ENCODE results near the gene KCNT1. TPM values are rescaled to one million over a fixed set of nuclear protein-coding genes. Genes with fewer than 3 reads are reported as not detected.
A peak's percentile ranks its signal among the peaks of the same experiment; 100 is the strongest.

KCNT1 gene
- polyA plus RNA-seq, 2 of the 4 experiments (the other 2 are of a cell fraction): not detected

DNA sequence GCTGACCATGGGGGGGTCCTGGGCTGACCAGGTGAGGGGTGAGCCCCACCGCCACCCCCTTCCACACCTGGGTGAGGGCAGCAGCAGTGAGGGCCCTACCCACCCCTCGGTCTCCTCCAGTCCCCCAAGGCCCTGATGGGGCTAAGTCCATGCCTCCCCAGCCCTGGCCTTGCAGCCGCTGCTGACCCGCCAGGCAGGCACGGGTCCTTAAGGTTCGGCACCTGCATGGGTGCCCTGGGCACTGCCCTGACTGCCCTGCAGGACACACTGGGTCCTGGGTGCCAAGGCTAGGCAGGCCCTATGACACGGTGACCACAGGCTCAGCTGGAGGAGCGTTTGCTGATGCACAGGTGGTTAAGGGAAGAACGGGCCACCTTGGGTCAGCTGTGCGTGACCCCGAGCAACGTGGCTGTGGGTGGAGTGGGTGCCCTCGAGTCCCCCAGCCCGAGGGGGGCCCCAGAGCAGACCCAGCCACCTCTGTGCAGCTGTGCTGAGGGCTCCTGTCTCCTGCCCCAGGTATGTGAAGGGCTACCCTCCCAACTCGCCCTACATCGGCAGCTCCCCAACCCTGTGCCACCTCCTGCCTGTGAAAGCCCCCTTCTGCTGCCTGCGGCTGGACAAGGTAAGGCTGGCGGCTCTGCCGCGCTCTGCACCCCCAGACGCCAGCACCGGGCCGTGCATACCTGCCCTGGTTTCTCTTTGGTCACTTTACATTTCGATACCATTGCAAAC lies 73.0 kb downstream of the KCNT1 start:
- ChIA-PET CTCF (no interaction called here), POLR2A (no interaction called here)
- Histone ChIP-seq H3K27ac (no peak overlapping the region), H3K4me3 (no peak overlapping the region), H3K4me1 (no peaks in the 10 kb centered on the region), H3K4me2 (no peak overlapping the region), H3K9me3 (no peaks in the 10 kb centered on the region)
- TF ChIP-seq EHF (CRISPR knock-in tag; IDR thresholded peaks at IDR 0.05): no peak
- no peak for TF ChIP-seq FOXS1 (CRISPR knock-in tag; IDR thresholded peaks at IDR 0.05)
- TF ChIP-seq, protein P1, sequence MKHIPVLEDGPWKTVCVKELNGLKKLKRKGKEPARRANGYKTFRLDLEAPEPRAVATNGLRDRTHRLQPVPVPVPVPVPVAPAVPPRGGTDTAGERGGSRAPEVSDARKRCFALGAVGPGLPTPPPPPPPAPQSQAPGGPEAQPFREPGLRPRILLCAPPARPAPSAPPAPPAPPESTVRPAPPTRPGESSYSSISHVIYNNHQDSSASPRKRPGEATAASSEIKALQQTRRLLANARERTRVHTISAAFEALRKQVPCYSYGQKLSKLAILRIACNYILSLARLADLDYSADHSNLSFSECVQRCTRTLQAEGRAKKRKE (CRISPR knock-in tag; IDR thresholded peaks at IDR 0.05; ENCODE audit: low read depth): no peak
- no peak for TF ChIP-seq HOXB13 (CRISPR knock-in tag; IDR thresholded peaks at IDR 0.05; ENCODE audit: low read depth)
- TF ChIP-seq, protein P2, sequence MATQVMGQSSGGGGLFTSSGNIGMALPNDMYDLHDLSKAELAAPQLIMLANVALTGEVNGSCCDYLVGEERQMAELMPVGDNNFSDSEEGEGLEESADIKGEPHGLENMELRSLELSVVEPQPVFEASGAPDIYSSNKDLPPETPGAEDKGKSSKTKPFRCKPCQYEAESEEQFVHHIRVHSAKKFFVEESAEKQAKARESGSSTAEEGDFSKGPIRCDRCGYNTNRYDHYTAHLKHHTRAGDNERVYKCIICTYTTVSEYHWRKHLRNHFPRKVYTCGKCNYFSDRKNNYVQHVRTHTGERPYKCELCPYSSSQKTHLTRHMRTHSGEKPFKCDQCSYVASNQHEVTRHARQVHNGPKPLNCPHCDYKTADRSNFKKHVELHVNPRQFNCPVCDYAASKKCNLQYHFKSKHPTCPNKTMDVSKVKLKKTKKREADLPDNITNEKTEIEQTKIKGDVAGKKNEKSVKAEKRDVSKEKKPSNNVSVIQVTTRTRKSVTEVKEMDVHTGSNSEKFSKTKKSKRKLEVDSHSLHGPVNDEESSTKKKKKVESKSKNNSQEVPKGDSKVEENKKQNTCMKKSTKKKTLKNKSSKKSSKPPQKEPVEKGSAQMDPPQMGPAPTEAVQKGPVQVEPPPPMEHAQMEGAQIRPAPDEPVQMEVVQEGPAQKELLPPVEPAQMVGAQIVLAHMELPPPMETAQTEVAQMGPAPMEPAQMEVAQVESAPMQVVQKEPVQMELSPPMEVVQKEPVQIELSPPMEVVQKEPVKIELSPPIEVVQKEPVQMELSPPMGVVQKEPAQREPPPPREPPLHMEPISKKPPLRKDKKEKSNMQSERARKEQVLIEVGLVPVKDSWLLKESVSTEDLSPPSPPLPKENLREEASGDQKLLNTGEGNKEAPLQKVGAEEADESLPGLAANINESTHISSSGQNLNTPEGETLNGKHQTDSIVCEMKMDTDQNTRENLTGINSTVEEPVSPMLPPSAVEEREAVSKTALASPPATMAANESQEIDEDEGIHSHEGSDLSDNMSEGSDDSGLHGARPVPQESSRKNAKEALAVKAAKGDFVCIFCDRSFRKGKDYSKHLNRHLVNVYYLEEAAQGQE (IDR thresholded peaks at IDR 0.05): no peak
- no peak for TF ChIP-seq KDM5A (IDR thresholded peaks at IDR 0.05)
- no peak for TF ChIP-seq RARB (CRISPR knock-in tag; IDR thresholded peaks at IDR 0.05)
- no peak for TF ChIP-seq NFE2L2 (conservative IDR thresholded peaks at IDR 0.05; ENCODE audit: low read length)
- TF ChIP-seq BHLHE40 (IDR thresholded peaks at IDR 0.05; ENCODE audit: low read depth, low read length): no peak
- TF ChIP-seq, protein P3, sequence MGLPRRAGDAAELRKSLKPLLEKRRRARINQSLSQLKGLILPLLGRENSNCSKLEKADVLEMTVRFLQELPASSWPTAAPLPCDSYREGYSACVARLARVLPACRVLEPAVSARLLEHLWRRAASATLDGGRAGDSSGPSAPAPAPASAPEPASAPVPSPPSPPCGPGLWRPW (IDR thresholded peaks at IDR 0.05): no peak
- FAIRE-seq (no peak), ATAC-seq (peak; percentile 20 to 21; a peak in 4 of 6 replicates), DNase-seq (ENCODE audit: low read depth in 1 of 2, low spot score in 1 of 2) (no peak)
- 37% methylated on average over 10 of the region's 24 CpGs for WGBS (ENCODE audit: missing lambda C conversion rate)

DNA sequence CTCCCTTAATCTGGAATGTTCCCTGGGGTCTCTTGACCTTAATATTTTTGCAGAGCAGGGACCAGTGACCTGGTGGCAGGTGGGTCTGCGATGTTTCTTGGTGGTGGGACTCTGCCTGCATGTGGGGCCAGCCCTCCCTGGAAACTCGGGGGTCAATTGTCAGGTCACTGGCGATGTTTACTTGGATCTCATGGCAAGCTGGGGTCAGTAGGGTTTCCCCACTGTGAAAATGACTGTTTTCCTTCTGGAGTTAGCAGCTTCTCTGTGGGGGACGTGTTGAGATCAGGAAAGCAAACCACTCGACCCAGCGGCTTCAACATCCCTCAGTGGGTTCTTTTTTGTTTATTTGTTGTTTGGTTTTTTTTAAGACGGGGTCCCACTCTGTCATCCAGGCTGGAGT lies 73.9 kb downstream of the KCNT1 start:
- H3K4me3 ChIP-seq: no peak overlapping the region
- ATAC-seq (no peak), FAIRE-seq (no peak), DNase-seq (ENCODE audit: low read depth in 1 of 2, low spot score in 1 of 2) (no peak)
- TF ChIP-seq EHMT2 (IDR thresholded peaks at IDR 0.05; ENCODE audit: low read depth): no peak
- TF ChIP-seq, protein P4, sequence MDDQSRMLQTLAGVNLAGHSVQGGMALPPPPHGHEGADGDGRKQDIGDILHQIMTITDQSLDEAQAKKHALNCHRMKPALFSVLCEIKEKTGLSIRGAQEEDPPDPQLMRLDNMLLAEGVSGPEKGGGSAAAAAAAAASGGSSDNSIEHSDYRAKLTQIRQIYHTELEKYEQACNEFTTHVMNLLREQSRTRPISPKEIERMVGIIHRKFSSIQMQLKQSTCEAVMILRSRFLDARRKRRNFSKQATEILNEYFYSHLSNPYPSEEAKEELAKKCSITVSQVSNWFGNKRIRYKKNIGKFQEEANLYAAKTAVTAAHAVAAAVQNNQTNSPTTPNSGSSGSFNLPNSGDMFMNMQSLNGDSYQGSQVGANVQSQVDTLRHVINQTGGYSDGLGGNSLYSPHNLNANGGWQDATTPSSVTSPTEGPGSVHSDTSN (IDR thresholded peaks at IDR 0.05): no peak
- no peak for TF ChIP-seq CEBPB (IDR thresholded peaks at IDR 0.05)
- no peak for TF ChIP-seq MYC (IDR thresholded peaks at IDR 0.05; ENCODE audit: borderline replicate concordance, low read length)
- no peak for TF ChIP-seq MAZ (IDR thresholded peaks at IDR 0.05; ENCODE audit: borderline replicate concordance, low read depth, low read length)
- no peak for TF ChIP-seq RFX5 (IDR thresholded peaks at IDR 0.05)
- TF ChIP-seq, protein P5, sequence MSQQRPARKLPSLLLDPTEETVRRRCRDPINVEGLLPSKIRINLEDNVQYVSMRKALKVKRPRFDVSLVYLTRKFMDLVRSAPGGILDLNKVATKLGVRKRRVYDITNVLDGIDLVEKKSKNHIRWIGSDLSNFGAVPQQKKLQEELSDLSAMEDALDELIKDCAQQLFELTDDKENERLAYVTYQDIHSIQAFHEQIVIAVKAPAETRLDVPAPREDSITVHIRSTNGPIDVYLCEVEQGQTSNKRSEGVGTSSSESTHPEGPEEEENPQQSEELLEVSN (IDR thresholded peaks at IDR 0.05; ENCODE audit: borderline replicate concordance, low read depth): no peak
- H3K4me1 ChIP-seq: no peaks in the 10 kb centered on the region
- H3K27ac ChIP-seq: no peak overlapping the region
- H3K9me3 ChIP-seq: no peaks in the 10 kb centered on the region
- POLR2A ChIA-PET: no interaction called here
- 31% methylated on average over 7 of the region's 7 CpGs for WGBS (ENCODE audit: missing lambda C conversion rate)
- no peak overlapping the region for H3K4me2 ChIP-seq
- CTCF ChIA-PET: interaction anchor here (0.5 kb wide), 1 partner anchor 12 kb away, joined by 3 read pairs; no protein-coding TSS in a partner anchor
